Prostate gland (tissue), 2 donors: ENCODE results near the gene CDC14A.
"Not testable (repeated sequence)": the region's sequence is repeated elsewhere in the genome, so short reads cannot be mapped to it uniquely, and the experiment has no call there.

Experiments
- CTCF ChIP-seq, 4 experiments: fragments of 200-600 bp in 2 of 4; fragments of 450-650 bp in 2 of 4; sonication (generic) in 2 of 4; IDR thresholded peaks; 1 replicate in 3 of 4; 2 replicates in 1 of 4; pipeline ENCODE4 v1.5.1; 2016 to 2019; ENCODE audit warnings: antibody characterized with exemption in 4 of 4, mild to moderate bottlenecking in 2 of 4, moderate library complexity in 2 of 4
- POLR2A ChIP-seq: fragments of 450-650 bp; IDR thresholded peaks from one replicate; pipeline ENCODE4 v1.6.1; 2016; ENCODE audit warnings: antibody characterized with exemption, mild to moderate bottlenecking
- POLR2AphosphoS5 ChIP-seq: sonication (generic); formaldehyde crosslinking; IDR thresholded peaks from one replicate; pipeline ENCODE4 v1.6.1; 2017; ENCODE audit warnings: antibody characterized with exemption

GRCh38 chr1:100369339-100369738 lies 17.0 kb downstream of the CDC14A start:
- not testable (repeated sequence) for TF ChIP-seq CTCF (IDR thresholded peaks at IDR 0.05); POLR2AphosphoS5; POLR2A
